CD4-positive, CD25-positive, alpha-beta regulatory T cell (primary cell): ENCODE results near the gene TNPO2. TPM values are rescaled to one million over a fixed set of nuclear protein-coding genes. Genes with fewer than 3 reads are reported as not detected.
A peak's percentile ranks its signal among the peaks of the same experiment; 100 is the strongest.
"Not testable (repeated sequence)": the region's sequence is repeated elsewhere in the genome, so short reads cannot be mapped to it uniquely, and the experiment has no call there.

Experiments used
- ATAC-seq, 2 donors: fragments of 150-1000 bp; cut with Tn5 transposase; one replicate each; pipeline ENCODE4 v1.10.0; 2021; ENCODE audit warnings: low read depth in 2 of 2, moderate number of reproducible peaks in 2 of 2, moderate library complexity in 1 of 2
- DNase-seq, 3 donors: peaks; one replicate each; pipeline versions ENCODE4 v3.0.0 to v3.0.0-alpha.2; 2012 to 2022; ENCODE audit warnings: mixed read lengths in 1 of 3
- H3K27ac ChIP-seq: one replicate; pipeline ENCODE4 v1.7.0; 2013; ENCODE audit warnings: mild to moderate bottlenecking, low read length; ENCODE audit not compliant: insufficient read depth, poor library complexity, severe bottlenecking
- H3K27me3 ChIP-seq: one replicate; pipeline ENCODE4 v1.7.0; 2013; ENCODE audit warnings: low read length; ENCODE audit not compliant: control insufficient read depth, insufficient read depth
- H3K36me3 ChIP-seq: one replicate; pipeline ENCODE4 v1.7.0; 2013; ENCODE audit warnings: mild to moderate bottlenecking, low read length, moderate library complexity; ENCODE audit not compliant: control insufficient read depth, insufficient read depth
- H3K4me1 ChIP-seq: 2 replicates; pipeline ENCODE4 v1.7.0; 2013; ENCODE audit warnings: mild to moderate bottlenecking, low read length; ENCODE audit not compliant: insufficient read depth, control insufficient read depth, poor library complexity, severe bottlenecking
- H3K4me3 ChIP-seq: one replicate; pipeline ENCODE4 v1.7.0; 2013; ENCODE audit warnings: low read depth, mild to moderate bottlenecking, low read length, moderate library complexity
- H3K9me3 ChIP-seq, 2 experiments: 1 replicate in 1 of 2; 2 replicates in 1 of 2; pipeline ENCODE4 v1.7.0; 2013; ENCODE audit warnings: low read length in 2 of 2, mild to moderate bottlenecking in 1 of 2, moderate library complexity in 1 of 2; ENCODE audit not compliant: control insufficient read depth in 2 of 2
- H3K27ac Mint-ChIP-seq, 3 donors: one replicate each; pipeline ENCODE4 v1.8.0; 2020 to 2022; ENCODE audit warnings: mild to moderate bottlenecking in 3 of 3, mixed read lengths in 3 of 3, moderate library complexity in 2 of 3
- H3K27me3 Mint-ChIP-seq: one replicate; pipeline ENCODE4 v1.8.0; 2022; ENCODE audit warnings: mild to moderate bottlenecking, mixed read lengths
- H3K36me3 Mint-ChIP-seq: one replicate; pipeline ENCODE4 v1.8.0; 2020; ENCODE audit warnings: mixed read lengths
- H3K4me1 Mint-ChIP-seq, 4 donors: one replicate each; pipeline ENCODE4 v1.8.0; 2020 to 2022; ENCODE audit warnings: mixed read lengths in 4 of 4, mild to moderate bottlenecking in 1 of 4
- H3K4me3 Mint-ChIP-seq, 4 donors: one replicate each; pipeline ENCODE4 v1.8.0; 2020 to 2022; ENCODE audit warnings: mild to moderate bottlenecking in 4 of 4, mixed read lengths in 4 of 4, moderate library complexity in 3 of 4
- H3K9me3 Mint-ChIP-seq, 7 donors: one replicate each; pipeline ENCODE4 v1.8.0; 2020 to 2022; ENCODE audit warnings: mixed read lengths in 7 of 7, mild to moderate bottlenecking in 3 of 7, moderate library complexity in 2 of 7
- polyA plus RNA-seq, 4 donors: library from polyadenylated mRNA; unstranded; fragments of 300-500 nt; fragmentation: Illumina TruSeq; gene quantifications; one replicate each; pipeline ENCODE4 v1.2.3, GENCODE V29; 2021
- total RNA-seq: library from RNA; stranded (reverse); gene quantifications from one replicate; pipeline ENCODE4 v1.2.3, GENCODE V29; 2022

Gene TNPO2
- total and polyA plus RNA-seq, 5 donors from 2014 or later = 1.7 to 42.9 (median 2.3) TPM

- no peaks in the 10 kb centered on the region for H3K9me3 ChIP-seq
- peaks cover 8% of the 10 kb centered on the region for H3K36me3 ChIP-seq
- no peaks in the 10 kb centered on the region for H3K27me3 ChIP-seq
- peaks cover 9 to 50% (median 33%) of the 10 kb centered on the region in 4 donors for H3K4me1 Mint-ChIP-seq
- H3K27ac Mint-ChIP-seq = peak overlapping the region; percentile 83 to 97 (median 94)
- peak overlapping the region; percentile 93 to 95 (median 94) for H3K4me3 Mint-ChIP-seq
- peaks cover 7% of the 10 kb centered on the region for H3K27me3 Mint-ChIP-seq
- peaks cover 0 to 4% (median 0%) of the 10 kb centered on the region in 7 donors for H3K9me3 Mint-ChIP-seq
- H3K36me3 Mint-ChIP-seq = peaks cover 3% of the 10 kb centered on the region
- peak overlapping the region; percentile 92 for H3K4me3 ChIP-seq
- DNase-seq = peak; percentile 92 to 98 (median 93)
- H3K4me1 ChIP-seq = peaks cover 34% of the 10 kb centered on the region
- peak; percentile 92 to 94 for ATAC-seq
- peak overlapping the region; percentile 86 for H3K27ac ChIP-seq
Measured at GRCh38 chr19:12722566-12723380, 959 bp downstream of the TNPO2 start.

DNA sequence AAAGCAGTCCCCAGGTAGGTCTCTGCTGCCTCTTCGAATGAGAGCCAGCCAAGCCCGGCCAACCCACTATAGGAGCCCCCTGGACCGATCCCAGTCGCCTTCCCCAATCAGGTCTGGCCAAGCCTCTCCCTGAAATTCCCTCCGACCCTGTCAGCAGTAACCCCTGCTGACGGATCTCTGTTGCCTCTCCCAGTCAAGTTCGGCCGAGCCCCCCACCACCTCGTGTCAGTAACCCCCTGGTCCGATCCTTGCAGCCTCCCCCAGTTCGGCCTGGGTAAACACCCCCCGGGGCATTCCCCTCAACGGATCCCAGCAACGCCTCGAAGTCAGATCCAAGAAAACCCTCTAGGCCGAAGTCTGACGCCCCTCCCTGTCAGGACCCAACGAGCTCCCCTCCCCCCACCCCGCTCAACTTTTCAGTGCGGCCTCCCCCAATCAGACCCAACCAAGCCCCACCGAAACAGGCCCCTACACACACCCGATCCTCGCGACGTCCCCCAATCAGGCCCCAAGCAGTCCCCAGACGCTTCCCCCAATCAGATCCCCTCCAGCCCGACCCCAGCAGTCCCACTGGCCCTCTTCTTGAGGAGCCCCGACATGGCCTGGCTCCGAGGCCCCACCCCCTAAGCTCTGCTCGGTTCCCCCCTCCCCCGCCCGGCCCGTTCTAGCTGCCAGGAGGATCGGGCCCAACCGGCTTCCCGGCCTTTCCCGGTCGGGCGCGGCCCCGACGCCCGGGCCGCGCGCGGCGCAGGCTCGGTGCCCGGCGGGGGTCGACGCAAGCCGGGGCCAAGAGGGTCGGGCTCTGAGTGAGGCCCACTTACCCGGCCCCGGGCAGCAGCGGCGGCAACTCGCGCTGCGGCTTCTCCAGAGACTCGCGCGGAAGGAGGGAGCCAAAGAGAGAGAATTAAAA lies 1.8 kb downstream of the TNPO2 start:
- peak in 1 of 2 donors; percentile 25 for ATAC-seq
- H3K4me1 ChIP-seq = peaks cover 34% of the 10 kb centered on the region

GRCh38 chr19:12720851-12721655 lies 2.7 kb downstream of the TNPO2 start:
- Mint-ChIP-seq H3K27ac (peak overlapping the region; percentile 92 to 97 (median 95)), H3K4me1 (peaks cover 4 to 49% (median 35%) of the 10 kb centered on the region in 4 donors), H3K9me3 (peaks cover 0 to 4% (median 0%) of the 10 kb centered on the region in 7 donors), H3K36me3 (peaks cover 5% of the 10 kb centered on the region), H3K4me3 (peak overlapping the region; percentile 90 to 97 (median 94)), H3K27me3 (peaks cover 7% of the 10 kb centered on the region)
- Histone ChIP-seq H3K4me1 (peaks cover 34% of the 10 kb centered on the region), H3K36me3 (peaks cover 7% of the 10 kb centered on the region), H3K9me3 (no peaks in the 10 kb centered on the region), H3K27me3 (no peaks in the 10 kb centered on the region), H3K4me3 (peak overlapping the region; percentile 62), H3K27ac (peak overlapping the region; percentile 86)
- ATAC-seq = no peak
- DNase-seq = peak in 1 of 3 donors; percentile 51

More for the DNA sequence above, 1.8 kb downstream of the TNPO2 start:
- Mint-ChIP-seq H3K36me3 (peaks cover 3% of the 10 kb centered on the region), H3K4me1 (peaks cover 9 to 50% (median 33%) of the 10 kb centered on the region in 4 donors), H3K27me3 (peaks cover 7% of the 10 kb centered on the region), H3K4me3 (peak overlapping the region; percentile 93 to 97 (median 94)), H3K9me3 (peaks cover 0 to 4% (median 0%) of the 10 kb centered on the region in 7 donors), H3K27ac (peak overlapping the region; percentile 92 to 97 (median 95))
- peak; percentile 48 to 63 (median 48) for DNase-seq
- H3K27me3 ChIP-seq = no peaks in the 10 kb centered on the region
- peaks cover 7% of the 10 kb centered on the region for H3K36me3 ChIP-seq
- H3K4me3 ChIP-seq = peak overlapping the region; percentile 62
- peak overlapping the region; percentile 86 for H3K27ac ChIP-seq
- no peaks in the 10 kb centered on the region for H3K9me3 ChIP-seq

DNA sequence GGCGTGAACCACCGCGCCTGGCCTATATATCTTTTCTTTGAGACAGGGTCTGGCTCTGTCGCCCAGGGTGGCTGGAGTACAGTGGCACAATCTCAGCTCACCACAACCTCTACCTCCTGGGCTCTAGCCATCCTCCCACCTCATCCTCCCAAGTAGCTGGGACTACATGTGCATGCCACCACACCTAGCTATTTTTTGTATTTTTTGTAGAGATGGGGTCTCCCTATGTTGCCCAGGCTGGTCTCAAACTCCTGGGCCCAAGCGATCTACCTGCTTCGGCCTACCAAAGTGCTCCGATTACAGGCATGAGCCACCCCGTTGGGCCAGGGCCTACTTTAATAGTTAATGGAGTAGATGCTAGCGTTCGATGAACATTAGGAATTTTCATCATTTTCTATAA lies 3.4 kb downstream of the TNPO2 start:
- peaks cover 4 to 49% (median 35%) of the 10 kb centered on the region in 4 donors for H3K4me1 Mint-ChIP-seq
- peak overlapping the region; percentile 38 to 93 (median 84) for H3K27ac Mint-ChIP-seq
- H3K9me3 Mint-ChIP-seq = peaks cover 0 to 4% (median 0%) of the 10 kb centered on the region in 7 donors
- DNase-seq (no peak), ATAC-seq (no peak)
- Histone ChIP-seq H3K27me3 (no peaks in the 10 kb centered on the region), H3K4me3 (peak overlapping the region; percentile 37), H3K9me3 (no peaks in the 10 kb centered on the region), H3K4me1 (peaks cover 34% of the 10 kb centered on the region), H3K36me3 (peaks cover 8% of the 10 kb centered on the region), H3K27ac (peak overlapping the region; percentile 23)
- peak overlapping the region; percentile 85 to 93 (median 90) for H3K4me3 Mint-ChIP-seq
- H3K27me3 Mint-ChIP-seq = peaks cover 7% of the 10 kb centered on the region
- H3K36me3 Mint-ChIP-seq = peaks cover 9% of the 10 kb centered on the region

GRCh38 chr19:12715929-12716328 lies 7.8 kb downstream of the TNPO2 start:
- Histone ChIP-seq H3K9me3 (no peaks in the 10 kb centered on the region), H3K4me1 (peaks cover 7% of the 10 kb centered on the region), H3K27ac (no peak overlapping the region), H3K36me3 (peaks cover 36% of the 10 kb centered on the region), H3K27me3 (no peaks in the 10 kb centered on the region), H3K4me3 (no peak overlapping the region)
- no peaks in the 10 kb centered on the region for H3K9me3 Mint-ChIP-seq
- DNase-seq (no peak), ATAC-seq (no peak)
- no peak overlapping the region for H3K27ac Mint-ChIP-seq
- H3K4me3 Mint-ChIP-seq = no peak overlapping the region
- H3K4me1 Mint-ChIP-seq = peaks cover 0 to 23% (median 10%) of the 10 kb centered on the region in 4 donors
- H3K27me3 Mint-ChIP-seq = no peaks in the 10 kb centered on the region
- H3K36me3 Mint-ChIP-seq = peaks cover 15% of the 10 kb centered on the region

DNA sequence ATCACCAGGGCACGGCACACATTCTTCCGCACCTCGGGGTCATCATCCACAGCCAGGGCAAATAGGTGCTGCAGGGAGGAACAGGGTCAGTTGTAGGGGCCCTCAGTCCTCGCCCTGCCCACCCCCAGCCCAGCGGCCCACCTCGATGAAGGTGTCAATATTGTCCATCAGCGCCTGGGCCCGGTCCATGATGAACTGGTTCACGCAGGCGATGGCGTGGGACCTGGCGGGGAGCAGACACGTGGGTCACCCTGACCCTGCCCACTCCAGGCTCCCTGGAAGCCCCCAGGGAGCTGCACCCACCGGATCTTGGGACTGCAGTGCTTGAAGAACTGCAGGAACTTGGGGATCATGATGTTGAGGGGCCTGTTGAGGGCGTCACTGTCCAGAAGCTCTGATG lies 8.6 kb downstream of the TNPO2 start:
- DNase-seq (no peak), ATAC-seq (no peak)
- H3K27me3 Mint-ChIP-seq = no peaks in the 10 kb centered on the region
- no peaks in the 10 kb centered on the region for H3K27me3 ChIP-seq
- no peak overlapping the region for H3K27ac Mint-ChIP-seq
- no peaks in the 10 kb centered on the region for H3K4me1 ChIP-seq
- H3K4me1 Mint-ChIP-seq = peaks cover 0 to 16% (median 4%) of the 10 kb centered on the region in 4 donors
- H3K4me3 Mint-ChIP-seq = no peak overlapping the region
- peaks cover 20% of the 10 kb centered on the region for H3K36me3 Mint-ChIP-seq
- peaks cover 41% of the 10 kb centered on the region for H3K36me3 ChIP-seq
- H3K4me3 ChIP-seq = no peak overlapping the region
- H3K9me3 Mint-ChIP-seq = no peaks in the 10 kb centered on the region
- no peaks in the 10 kb centered on the region for H3K9me3 ChIP-seq
- H3K27ac ChIP-seq = no peak overlapping the region

DNA sequence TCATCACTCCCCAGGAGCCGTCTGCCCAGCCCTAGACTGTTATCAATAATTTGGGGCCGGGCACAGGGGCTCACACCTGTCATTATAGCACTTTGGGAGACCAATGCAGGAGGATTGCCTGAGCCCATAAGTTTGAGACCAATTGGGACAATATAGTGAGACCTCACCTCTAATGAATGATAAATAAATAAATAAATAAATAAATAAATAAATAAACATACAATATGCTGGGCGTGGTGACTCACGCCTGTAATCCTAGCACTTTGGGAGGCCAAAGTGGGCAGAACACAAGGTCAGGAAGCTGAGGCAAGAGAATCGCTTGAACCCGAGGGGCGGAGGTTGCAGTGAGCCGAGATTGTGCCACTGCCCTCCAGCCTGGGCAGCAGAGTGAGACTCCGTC lies 10.4 kb downstream of the TNPO2 start:
- not testable (repeated sequence) for H3K9me3 ChIP-seq, H3K27me3 ChIP-seq, H3K4me3 Mint-ChIP-seq, H3K4me1 Mint-ChIP-seq, H3K27ac Mint-ChIP-seq, ATAC-seq, H3K4me1 ChIP-seq, H3K4me3 ChIP-seq, H3K27ac ChIP-seq, H3K27me3 Mint-ChIP-seq, H3K9me3 Mint-ChIP-seq, DNase-seq
- H3K36me3 Mint-ChIP-seq = peaks cover 21% of the 10 kb centered on the region
- H3K36me3 ChIP-seq = peaks cover 40% of the 10 kb centered on the region
